ENCODE results near the gene OR51E2.
"Not testable (repeated sequence)": the region's sequence is repeated elsewhere in the genome, so short reads cannot be mapped to it uniquely, and the experiment has no call there.

Gene OR51E2

GRCh38 chr11:4697585-4697984 lies at the start of gene OR51E2:
OR51E2 (minus strand) TSS chr11:4697853; CDS start chr11:4682711, 15,142 bp downstream.
- no peak for DNase-seq (ENCODE audit: low read depth)

GRCh38 chr11:4740735-4741134 lies 43.1 kb upstream of the OR51E2 start:
- DNase-seq (ENCODE audit: low read depth) = no peak

- no peak for DNase-seq (ENCODE audit: low read depth)
Measured at GRCh38 chr11:4727171-4727570, 29.5 kb upstream of the OR51E2 start.

GRCh38 chr11:4722616-4723534 lies 25.2 kb upstream of the OR51E2 start:
- not testable (repeated sequence) for DNase-seq (ENCODE audit: low read depth)

GRCh38 chr11:4714300-4714699 lies 16.6 kb upstream of the OR51E2 start:
- no peak for DNase-seq (ENCODE audit: low read depth)

- DNase-seq (ENCODE audit: low read depth) = no peak
Measured at GRCh38 chr11:4713241-4713640, 15.6 kb upstream of the OR51E2 start.

GRCh38 chr11:4704790-4705334 lies 7.2 kb upstream of the OR51E2 start:
- DNase-seq (ENCODE audit: low read depth) = no peak

GRCh38 chr11:4704054-4704789 lies 6.6 kb upstream of the OR51E2 start, which contains the start of gene MMP26:
MMP26 (plus strand) TSS chr11:4704784.
- no peak for DNase-seq (ENCODE audit: low read depth)

- no peak for DNase-seq (ENCODE audit: low read depth)
Measured at GRCh38 chr11:4700436-4700820, 2.8 kb upstream of the OR51E2 start.

- DNase-seq (ENCODE audit: low read depth) = no peak
Measured at GRCh38 chr11:4699697-4700435, 2.2 kb upstream of the OR51E2 start.

GRCh38 chr11:4695442-4695841 lies 2.2 kb downstream of the OR51E2 start:
- no peak for DNase-seq (ENCODE audit: low read depth)

GRCh38 chr11:4684631-4685285 lies 12.9 kb downstream of the OR51E2 start:
- DNase-seq (ENCODE audit: low read depth) = no peak

- DNase-seq (ENCODE audit: low read depth) = no peak
Measured at GRCh38 chr11:4682623-4683419, 14.8 kb downstream of the OR51E2 start.

- no peak for DNase-seq (ENCODE audit: low read depth)
Measured at GRCh38 chr11:4680341-4680740, 17.3 kb downstream of the OR51E2 start.

GRCh38 chr11:4677948-4678347 lies 19.7 kb downstream of the OR51E2 start:
- no peak for DNase-seq (ENCODE audit: low read depth)

- no peak for DNase-seq (ENCODE audit: low read depth)
Measured at GRCh38 chr11:4673781-4674180, 23.9 kb downstream of the OR51E2 start.

GRCh38 chr11:4672470-4672869 lies 25.2 kb downstream of the OR51E2 start:
- no peak for DNase-seq (ENCODE audit: low read depth)

GRCh38 chr11:4671741-4672140 lies 25.9 kb downstream of the OR51E2 start:
- DNase-seq (ENCODE audit: low read depth) = no peak

GRCh38 chr11:4665424-4665823 lies 32.2 kb downstream of the OR51E2 start:
- DNase-seq (ENCODE audit: low read depth) = no peak

GRCh38 chr11:4664786-4665185 lies 32.9 kb downstream of the OR51E2 start:
- DNase-seq (ENCODE audit: low read depth) = no peak

GRCh38 chr11:4664183-4664582 lies 33.5 kb downstream of the OR51E2 start:
- DNase-seq (ENCODE audit: low read depth) = no peak
